Measurements from ENCODE around the gene AGPS.

GRCh38 chr2:177466337-177467195 is 74.0 kb downstream of the AGPS start:
- TF ChIP-seq CTCF (conservative IDR thresholded peaks at IDR 0.05; ENCODE audit: low read depth, low read length) (no peak), EZH2 (IDR thresholded peaks at IDR 0.05; ENCODE audit: borderline replicate concordance, low read depth, low read length, poor library complexity, severe bottlenecking) (no peak)
